ENCODE data around the gene MCRIP2.
"Not testable (repeated sequence)": the region's sequence is repeated elsewhere in the genome, so short reads cannot be mapped to it uniquely, and the experiment has no call there.

The MCRIP2 gene

DNA sequence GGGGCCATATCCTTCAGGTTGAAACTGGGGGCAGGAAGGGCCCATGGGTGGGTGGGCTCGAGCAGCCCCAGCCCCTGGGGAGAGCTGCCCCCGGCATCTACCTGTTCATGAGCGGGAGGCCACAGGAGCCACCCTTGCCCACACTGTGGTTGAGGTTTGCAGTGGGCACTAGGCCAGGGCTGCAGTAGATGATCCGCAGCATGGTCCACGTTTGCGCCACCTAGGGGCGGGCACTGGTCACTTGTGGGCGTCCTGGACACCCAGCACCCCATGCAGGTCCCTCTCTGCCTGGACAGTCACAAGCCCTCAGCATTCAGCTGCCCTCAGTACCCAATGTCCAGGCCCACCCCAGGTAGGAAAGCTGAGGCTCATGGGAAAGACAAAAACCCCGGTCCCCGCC lies 44.3 kb downstream of the MCRIP2 start:
- peaks cover 10% of the 10 kb centered on the region for H3K27me3 Mint-ChIP-seq (ENCODE audit: low read depth)
- peak overlapping the region in 1 of 3 experiments; percentile 20 for H3K27ac Mint-ChIP-seq
- peak overlapping the region; percentile 59 to 75 (median 66) for H3K4me3 Mint-ChIP-seq
- H3K4me1 Mint-ChIP-seq, result peaks cover 9% of the 10 kb centered on the region
- no peaks in the 10 kb centered on the region for H3K9me3 Mint-ChIP-seq
- TF ChIP-seq, protein P1, sequence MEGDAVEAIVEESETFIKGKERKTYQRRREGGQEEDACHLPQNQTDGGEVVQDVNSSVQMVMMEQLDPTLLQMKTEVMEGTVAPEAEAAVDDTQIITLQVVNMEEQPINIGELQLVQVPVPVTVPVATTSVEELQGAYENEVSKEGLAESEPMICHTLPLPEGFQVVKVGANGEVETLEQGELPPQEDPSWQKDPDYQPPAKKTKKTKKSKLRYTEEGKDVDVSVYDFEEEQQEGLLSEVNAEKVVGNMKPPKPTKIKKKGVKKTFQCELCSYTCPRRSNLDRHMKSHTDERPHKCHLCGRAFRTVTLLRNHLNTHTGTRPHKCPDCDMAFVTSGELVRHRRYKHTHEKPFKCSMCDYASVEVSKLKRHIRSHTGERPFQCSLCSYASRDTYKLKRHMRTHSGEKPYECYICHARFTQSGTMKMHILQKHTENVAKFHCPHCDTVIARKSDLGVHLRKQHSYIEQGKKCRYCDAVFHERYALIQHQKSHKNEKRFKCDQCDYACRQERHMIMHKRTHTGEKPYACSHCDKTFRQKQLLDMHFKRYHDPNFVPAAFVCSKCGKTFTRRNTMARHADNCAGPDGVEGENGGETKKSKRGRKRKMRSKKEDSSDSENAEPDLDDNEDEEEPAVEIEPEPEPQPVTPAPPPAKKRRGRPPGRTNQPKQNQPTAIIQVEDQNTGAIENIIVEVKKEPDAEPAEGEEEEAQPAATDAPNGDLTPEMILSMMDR (IDR thresholded peaks at IDR 0.05; ENCODE audit: unreplicated experiment in 3 of 3), result peak; percentile 17 to 41 (median 28)
- H3K36me3 Mint-ChIP-seq (ENCODE audit: low read depth), result no peaks in the 10 kb centered on the region

GRCh38 chr16:686459-687260 lies 45.0 kb downstream of the MCRIP2 start:
- no peaks in the 10 kb centered on the region for H3K36me3 Mint-ChIP-seq (ENCODE audit: low read depth)
- peaks cover 9% of the 10 kb centered on the region for H3K4me1 Mint-ChIP-seq
- peak overlapping the region; percentile 13 to 75 (median 66) for H3K4me3 Mint-ChIP-seq
- H3K27me3 Mint-ChIP-seq (ENCODE audit: low read depth), result peaks cover 17% of the 10 kb centered on the region
- no peaks in the 10 kb centered on the region for H3K9me3 Mint-ChIP-seq
- TF ChIP-seq, protein P1 (IDR thresholded peaks at IDR 0.05; ENCODE audit: unreplicated experiment in 3 of 3), result no peak
- no peak overlapping the region for H3K27ac Mint-ChIP-seq

GRCh38 chr16:687499-687898 lies 45.9 kb downstream of the MCRIP2 start:
- Mint-ChIP-seq H3K27me3 (ENCODE audit: low read depth) (peaks cover 25% of the 10 kb centered on the region), H3K9me3 (no peaks in the 10 kb centered on the region), H3K27ac (no peak overlapping the region), H3K36me3 (ENCODE audit: low read depth) (no peaks in the 10 kb centered on the region), H3K4me3 (peak overlapping the region; percentile 24 to 48 (median 37)), H3K4me1 (peaks cover 12% of the 10 kb centered on the region)
- TF ChIP-seq, protein P1 (IDR thresholded peaks at IDR 0.05; ENCODE audit: unreplicated experiment in 3 of 3), result no peak

DNA sequence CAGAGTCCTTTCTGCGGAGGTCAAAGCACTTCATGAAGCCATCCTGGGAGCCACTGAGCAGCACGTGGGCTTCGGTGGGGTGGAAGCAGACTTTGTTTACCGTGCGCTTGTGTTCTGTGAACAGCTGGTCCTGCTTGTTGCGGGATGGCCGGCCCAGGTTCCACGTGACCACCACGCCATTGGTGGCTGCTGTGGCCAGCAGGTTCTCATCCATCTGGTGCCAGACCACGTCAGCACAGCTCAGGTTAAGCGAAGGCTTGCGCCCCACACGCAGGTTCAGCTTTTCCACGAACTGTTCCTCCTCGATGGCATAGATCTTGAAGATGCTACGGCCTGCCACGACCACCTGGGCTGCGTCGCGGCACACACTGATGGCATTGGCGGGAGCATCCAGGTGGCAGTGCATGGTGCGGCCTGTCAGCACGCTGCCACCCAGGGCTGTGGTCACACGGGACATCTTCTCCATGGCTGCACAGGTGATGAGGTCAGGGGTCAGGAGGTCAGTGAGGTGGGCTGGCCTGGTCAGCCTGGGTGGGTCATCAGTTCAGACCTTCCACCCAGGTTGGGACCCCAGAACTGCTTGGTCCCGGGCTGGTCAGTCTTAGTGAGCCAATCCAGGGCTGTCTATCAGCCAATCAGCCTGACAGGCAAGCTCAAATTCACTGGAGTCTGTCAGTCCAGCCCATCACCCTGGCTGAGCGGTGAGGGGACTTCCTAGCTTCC lies 47.7 kb downstream of the MCRIP2 start:
- H3K4me1 Mint-ChIP-seq, result peaks cover 10% of the 10 kb centered on the region
- no peaks in the 10 kb centered on the region for H3K36me3 Mint-ChIP-seq (ENCODE audit: low read depth)
- peaks cover 40% of the 10 kb centered on the region for H3K27me3 Mint-ChIP-seq (ENCODE audit: low read depth)
- no peaks in the 10 kb centered on the region for H3K9me3 Mint-ChIP-seq
- H3K27ac Mint-ChIP-seq, result no peak overlapping the region
- H3K4me3 Mint-ChIP-seq, result peak overlapping the region; percentile 94 to 97 (median 94)
- TF ChIP-seq, protein P1 (IDR thresholded peaks at IDR 0.05; ENCODE audit: unreplicated experiment in 3 of 3), result no peak

DNA sequence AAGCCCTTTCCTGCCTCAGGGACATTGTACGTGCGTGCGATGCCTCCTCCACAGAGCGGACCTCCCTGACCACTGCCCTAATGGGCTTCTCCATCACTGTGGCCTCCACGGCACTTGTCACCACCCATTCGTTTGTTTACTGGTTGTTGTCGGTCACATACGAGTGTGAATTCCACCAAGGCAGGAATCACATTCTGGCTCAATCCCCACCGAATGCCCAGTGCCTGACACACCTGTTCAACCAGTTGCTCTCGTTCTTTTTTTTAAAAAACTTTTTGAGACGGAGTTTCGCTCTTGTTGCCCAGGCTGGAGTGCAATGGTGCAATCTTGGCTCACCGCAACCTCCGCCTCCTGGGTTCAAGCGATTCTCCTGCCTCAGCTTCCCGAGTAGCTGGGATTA lies 49.6 kb downstream of the MCRIP2 start:
- Mint-ChIP-seq H3K4me1 (peaks cover 10% of the 10 kb centered on the region), H3K4me3 (peak overlapping the region; percentile 94 to 97 (median 94)), H3K27me3 (ENCODE audit: low read depth) (peaks cover 54% of the 10 kb centered on the region), H3K27ac (peak overlapping the region in 2 of 3 experiments; percentile 13 to 16)
- not testable (repeated sequence) for H3K36me3 Mint-ChIP-seq (ENCODE audit: low read depth); H3K9me3 Mint-ChIP-seq

- peaks cover 10% of the 10 kb centered on the region for H3K4me1 Mint-ChIP-seq
- H3K27me3 Mint-ChIP-seq (ENCODE audit: low read depth), result peaks cover 67% of the 10 kb centered on the region
- no peaks in the 10 kb centered on the region for H3K9me3 Mint-ChIP-seq
- H3K36me3 Mint-ChIP-seq (ENCODE audit: low read depth), result no peaks in the 10 kb centered on the region
- TF ChIP-seq, protein P1 (IDR thresholded peaks at IDR 0.05; ENCODE audit: unreplicated experiment in 3 of 3), result no peak
- H3K4me3 Mint-ChIP-seq, result peak overlapping the region; percentile 79 to 94 (median 80)
- peak overlapping the region in 2 of 3 experiments; percentile 12 to 45 for H3K27ac Mint-ChIP-seq
Observed at GRCh38 chr16:692356-693108, 50.9 kb downstream of the MCRIP2 start.

All from nephron (organoid).